BE2C (cell line): Measurements from ENCODE around the gene RGS11.

ENCODE experiments used
- DNase-seq: peaks from one replicate; pipeline ENCODE4 v3.0.0-alpha.2; 2020
- H3K27me3 ChIP-seq: fragments of 250-450 bp; sonication (Bioruptor Pico); 2 replicates; pipeline ENCODE4 v1.5.1; 2020; ENCODE audit warnings: mild to moderate bottlenecking
- H3K36me3 ChIP-seq: fragments of 250-450 bp; sonication (Bioruptor Pico); 2 replicates; pipeline ENCODE4 v1.5.1; 2020; ENCODE audit warnings: mild to moderate bottlenecking
- H3K4me1 ChIP-seq: fragments of 250-450 bp; sonication (Bioruptor Pico); 2 replicates; pipeline ENCODE4 v1.5.1; 2020
- H3K4me3 ChIP-seq: 2 replicates; pipeline ENCODE4 v1.5.1; 2011; ENCODE audit warnings: low read depth, low read length
- H3K9me3 ChIP-seq: fragments of 250-450 bp; sonication (Bioruptor Pico); 2 replicates; pipeline ENCODE4 v1.5.1; 2020
- CTCF ChIP-seq: IDR thresholded peaks from 2 replicates; pipeline ENCODE4 v1.5.1; 2012; ENCODE audit warnings: mild to moderate bottlenecking, low read depth, low read length

Gene RGS11

GRCh38 chr16:287298-287811 is 11.6 kb upstream of the RGS11 start:
- peak; percentile 30; the same call in 1 of the 2 replicates for TF ChIP-seq CTCF
- Histone ChIP-seq H3K4me3 (no peak overlapping the region), H3K36me3 (peaks cover 30% of the 10 kb centered on the region), H3K4me1 (no peaks in the 10 kb centered on the region), H3K27me3 (no peaks in the 10 kb centered on the region), H3K9me3 (no peaks in the 10 kb centered on the region)
- peak; percentile 52 for DNase-seq

DNA sequence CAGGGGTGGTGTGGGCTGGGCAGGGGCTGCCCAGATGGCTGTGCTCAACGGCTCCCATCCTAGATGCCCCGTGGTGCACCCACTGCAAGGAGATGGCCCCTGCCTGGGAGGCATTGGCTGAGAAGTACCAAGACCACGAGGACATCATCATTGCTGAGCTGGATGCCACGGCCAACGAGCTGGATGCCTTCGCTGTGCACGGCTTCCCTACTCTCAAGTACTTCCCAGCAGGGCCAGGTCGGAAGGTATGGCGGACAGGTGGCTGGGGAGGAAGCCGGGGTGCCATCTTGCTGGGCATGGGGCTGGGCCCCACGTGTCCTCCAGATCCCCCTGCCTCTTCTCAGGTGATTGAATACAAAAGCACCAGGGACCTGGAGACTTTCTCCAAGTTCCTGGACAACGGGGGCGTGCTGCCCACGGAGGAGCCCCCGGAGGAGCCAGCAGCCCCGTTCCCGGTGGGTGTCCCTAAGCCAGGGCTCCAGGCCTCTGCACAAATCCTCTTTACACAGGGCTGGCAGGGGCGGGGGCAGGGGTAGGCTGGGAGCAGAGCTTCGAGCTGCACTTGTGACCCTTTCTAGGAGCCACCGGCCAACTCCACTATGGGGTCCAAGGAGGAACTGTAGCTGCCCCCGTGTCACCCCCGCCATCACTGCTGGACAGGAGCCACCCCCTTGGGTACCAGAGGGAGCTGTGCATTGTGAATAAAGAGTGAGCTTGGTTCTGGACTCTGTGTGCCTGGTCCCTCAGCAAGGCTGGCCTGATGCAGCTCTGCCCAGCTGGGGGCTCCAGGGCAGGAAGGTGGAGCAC is 10.9 kb upstream of the RGS11 start:
- Histone ChIP-seq H3K9me3 (no peaks in the 10 kb centered on the region), H3K4me1 (no peaks in the 10 kb centered on the region), H3K27me3 (no peaks in the 10 kb centered on the region), H3K36me3 (peaks cover 30% of the 10 kb centered on the region), H3K4me3 (no peak overlapping the region)
- TF ChIP-seq CTCF, result no peak
- DNase-seq, result no peak

DNA sequence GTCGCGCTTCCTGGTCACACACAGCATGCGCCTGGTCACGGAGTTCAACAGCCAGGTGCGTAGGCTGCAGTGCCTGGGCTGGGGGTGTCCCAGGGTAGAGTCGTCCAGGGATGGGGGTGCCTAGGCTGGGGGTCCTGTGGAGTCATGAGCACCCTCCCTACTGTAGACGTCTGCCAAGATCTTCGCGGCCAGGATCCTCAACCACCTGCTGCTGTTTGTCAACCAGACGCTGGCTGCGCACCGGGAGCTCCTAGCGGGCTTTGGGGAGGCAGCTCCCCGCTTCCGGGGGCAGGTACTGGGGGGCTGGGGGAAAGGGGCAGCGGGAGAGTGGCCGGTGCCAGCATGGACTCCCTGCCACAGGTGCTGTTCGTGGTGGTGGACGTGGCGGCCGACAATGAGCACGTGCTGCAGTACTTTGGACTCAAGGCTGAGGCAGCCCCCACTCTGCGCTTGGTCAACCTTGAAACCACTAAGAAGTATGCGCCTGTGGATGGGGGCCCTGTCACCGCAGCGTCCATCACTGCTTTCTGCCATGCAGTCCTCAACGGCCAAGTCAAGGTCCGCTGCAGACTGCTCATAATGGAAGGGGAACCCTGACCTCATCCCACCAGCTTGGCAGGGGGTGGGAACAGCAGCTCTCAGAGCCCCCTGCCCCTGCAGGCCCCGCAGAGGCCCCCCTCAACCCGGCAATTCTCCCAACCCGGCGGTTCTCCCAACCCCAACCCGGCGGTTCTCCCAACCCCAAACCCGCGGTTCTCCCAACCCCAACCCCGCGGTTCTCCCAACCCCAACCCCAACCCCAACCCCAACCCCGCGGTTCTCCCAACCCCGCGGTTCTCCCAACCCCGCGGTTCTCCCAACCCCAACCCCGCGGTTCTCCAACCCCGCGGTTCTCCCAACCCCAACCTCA is 9.7 kb upstream of the RGS11 start:
- H3K4me1 ChIP-seq, result no peaks in the 10 kb centered on the region
- TF ChIP-seq CTCF, result no peak

DNA sequence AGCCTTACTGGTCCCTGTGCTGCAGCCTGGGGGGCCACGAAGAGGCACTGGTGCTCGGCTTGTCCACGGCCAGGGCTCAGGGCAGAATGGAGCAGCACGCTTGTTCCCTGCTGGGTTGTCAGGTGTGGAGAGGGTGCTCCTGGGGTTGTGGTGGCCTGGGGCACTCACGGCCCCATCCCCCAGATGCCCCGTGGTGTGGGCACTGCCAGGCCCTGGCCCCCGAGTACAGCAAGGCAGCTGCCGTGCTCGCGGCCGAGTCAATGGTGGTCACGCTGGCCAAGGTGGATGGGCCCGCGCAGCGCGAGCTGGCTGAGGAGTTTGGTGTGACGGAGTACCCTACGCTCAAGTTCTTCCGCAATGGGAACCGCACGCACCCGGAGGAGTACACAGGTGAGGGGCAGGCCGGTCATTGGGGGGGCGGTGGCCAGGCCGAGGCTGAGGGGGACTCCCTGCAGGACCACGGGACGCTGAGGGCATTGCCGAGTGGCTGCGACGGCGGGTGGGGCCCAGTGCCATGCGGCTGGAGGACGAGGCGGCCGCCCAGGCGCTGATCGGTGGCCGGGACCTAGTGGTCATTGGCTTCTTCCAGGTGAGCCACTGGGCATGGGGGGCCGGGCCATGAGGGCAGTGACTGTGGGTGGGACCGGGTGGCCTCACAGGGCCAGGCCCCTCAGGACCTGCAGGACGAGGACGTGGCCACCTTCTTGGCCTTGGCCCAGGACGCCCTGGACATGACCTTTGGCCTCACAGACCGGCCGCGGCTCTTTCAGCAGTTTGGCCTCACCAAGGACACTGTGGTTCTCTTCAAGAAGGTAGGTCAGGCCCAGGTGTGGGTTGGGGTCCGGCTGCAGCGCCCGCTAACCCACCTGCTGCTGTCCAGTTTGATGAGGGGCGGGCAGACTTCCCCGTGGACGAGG is 8.7 kb upstream of the RGS11 start:
- H3K27me3 ChIP-seq, result peaks cover 4% of the 10 kb centered on the region; the same call in 1 of the 2 replicates
- TF ChIP-seq CTCF, result no peak
- no peaks in the 10 kb centered on the region for H3K9me3 ChIP-seq
- H3K36me3 ChIP-seq, result peaks cover 30% of the 10 kb centered on the region
- peak overlapping the region; percentile 54 for H3K4me3 ChIP-seq
- no peaks in the 10 kb centered on the region for H3K4me1 ChIP-seq
- DNase-seq, result no peak

More for the DNA sequence above, 9.7 kb upstream of the RGS11 start:
- no peaks in the 10 kb centered on the region for H3K9me3 ChIP-seq
- H3K27me3 ChIP-seq, result no peaks in the 10 kb centered on the region; the same call in 1 of the 2 replicates
- DNase-seq, result no peak
- peaks cover 30% of the 10 kb centered on the region for H3K36me3 ChIP-seq
- H3K4me3 ChIP-seq, result no peak overlapping the region

DNA sequence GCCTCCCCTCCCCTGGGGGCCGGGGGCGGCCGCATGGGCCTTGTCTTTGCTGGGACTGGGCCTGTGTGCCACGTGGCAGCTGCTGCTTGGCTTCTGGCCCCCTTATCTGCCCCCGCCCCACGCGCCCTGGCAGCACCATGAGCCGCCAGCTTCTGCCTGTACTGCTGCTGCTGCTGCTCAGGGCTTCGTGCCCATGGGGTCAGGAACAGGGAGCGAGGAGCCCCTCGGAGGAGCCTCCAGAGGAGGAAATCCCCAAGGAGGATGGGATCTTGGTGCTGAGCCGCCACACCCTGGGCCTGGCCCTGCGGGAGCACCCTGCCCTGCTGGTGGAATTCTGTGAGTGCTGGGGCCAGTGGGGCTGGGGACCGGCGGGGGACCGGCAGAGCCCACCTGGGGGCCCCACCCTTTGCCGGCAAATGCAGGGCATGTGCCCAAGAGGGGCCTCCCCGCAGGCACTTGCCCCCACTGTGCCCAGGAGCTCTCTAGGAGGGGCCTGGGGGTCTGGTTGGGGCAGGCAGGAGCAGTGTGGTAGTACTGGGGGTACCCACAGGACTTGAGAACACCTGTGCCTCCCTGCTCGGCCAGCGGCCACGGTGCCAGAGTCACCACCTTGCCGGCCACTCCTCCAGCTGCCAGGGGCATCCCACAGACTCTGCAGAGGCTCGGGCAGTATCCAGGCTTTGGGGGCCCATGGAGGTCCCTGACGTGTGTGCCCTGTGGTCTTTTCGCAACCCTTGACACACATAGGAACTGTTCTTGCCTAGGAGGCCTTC is 7.5 kb upstream of the RGS11 start, which contains the start of gene PDIA2:
Gene PDIA2 (plus strand): TSS at position 132 of the 773 bp plus-strand sequence. CDS start 6 bp downstream, at position 138.
- H3K4me3 ChIP-seq, result peak within 1 kb of the TSS; percentile 54
- H3K36me3 ChIP-seq, result peaks cover 23% of the 10 kb centered on the region
- no peaks in the 10 kb centered on the region for H3K4me1 ChIP-seq
- no peaks in the 10 kb centered on the region for H3K9me3 ChIP-seq
- H3K27me3 ChIP-seq, result peaks cover 4% of the 10 kb centered on the region; the same call in 1 of the 2 replicates
- DNase-seq, result peak; percentile 88
- no peak for TF ChIP-seq CTCF
